HepG2 (cell line): ENCODE data around the gene APRT. TPM values are rescaled to one million over a fixed set of nuclear protein-coding genes. Genes with fewer than 3 reads are reported as not detected.
A peak's percentile ranks its signal among the peaks of the same experiment; 100 is the strongest.

ENCODE experiments used
- ARID4A ChIP-seq: sonication (generic); formaldehyde crosslinking; IDR thresholded peaks from 2 replicates; pipeline ENCODE4 v1.5.0; 2020; ENCODE audit warnings: mild to moderate bottlenecking, missing genetic modification reagents, borderline replicate concordance
- CEBPZ ChIP-seq: IDR thresholded peaks from 2 replicates; pipeline ENCODE4 v1.6.1; 2012; ENCODE audit warnings: low read length, improper control_type of control experiment
- HNF1A ChIP-seq, 2 experiments: sonication (generic) in 1 of 2; formaldehyde crosslinking in 1 of 2; IDR thresholded peaks; 2 replicates each; pipeline versions ENCODE4 v1.4.0 to v1.6.1; 2016 to 2020; ENCODE audit warnings: borderline replicate concordance in 1 of 2, low read depth in 1 of 2, mild to moderate bottlenecking in 1 of 2, missing genetic modification reagents in 1 of 2
- MAX ChIP-seq: IDR thresholded peaks from 2 replicates; pipeline ENCODE4 v1.6.1; 2012; ENCODE audit warnings: inconsistent platforms
- ZNF276 ChIP-seq: sonication (generic); formaldehyde crosslinking; IDR thresholded peaks from 2 replicates; pipeline ENCODE4 v1.4.0; 2020; ENCODE audit warnings: mild to moderate bottlenecking, low read depth, missing genetic modification reagents
- ZNF564 ChIP-seq: sonication (generic); formaldehyde crosslinking; IDR thresholded peaks from 2 replicates; pipeline ENCODE4 v1.8.1; 2023; ENCODE audit warnings: mild to moderate bottlenecking, missing genetic modification reagents
- ZNF784 ChIP-seq: sonication (generic); formaldehyde crosslinking; IDR thresholded peaks from 2 replicates; pipeline ENCODE4 v1.5.1; 2020; ENCODE audit warnings: missing genetic modification reagents, mild to moderate bottlenecking, borderline replicate concordance
- polyA plus RNA-seq, 8 experiments: library from polyadenylated mRNA; depleted of rRNA in 3 of 8; stranded (reverse) in 7 of 8; unstranded in 1 of 8; fragments of >200 nt; fragmentation: Illumina TruSeq in 4 of 8; extraction: Trizol in 4 of 8; gene quantifications; 2 replicates each; pipeline versions ENCODE4 v1.2.1 to v1.2.3, GENCODE V29; 2011 to 2016; ENCODE audit warnings: low read depth in 4 of 8, missing spikeins in 1 of 8, mixed read lengths in 1 of 8; ENCODE audit not compliant: insufficient read depth in 1 of 8
- total RNA-seq, 5 experiments: library from RNA; depleted of rRNA; stranded (reverse); fragments of >200 nt; fragmentation: Illumina TruSeq; extraction: Trizol; gene quantifications; 2 replicates each; pipeline ENCODE4 v1.2.3, GENCODE V29; 2016; ENCODE audit warnings: low read depth in 1 of 5

The APRT gene
- total and polyA plus RNA-seq, 2 of the 13 experiments (the other 11 are each of a cell fraction or from before 2014, with no cell fraction given), result 155 to 242 TPM

- TF ChIP-seq CEBPZ (no peak), ZNF276 (CRISPR knock-in tag) (no peak), ZNF564 (CRISPR knock-in tag) (no peak), MAX (peak; percentile 37), ARID4A (peak; percentile 21; the same call in 1 of the 2 replicates), HNF1A (IDR thresholded peaks at IDR 0.05; ENCODE audit: low read depth) (no peak), HNF1A (CRISPR knock-in tag; IDR thresholded peaks at IDR 0.05; ENCODE audit: borderline replicate concordance) (peak; percentile 29; the same call in 1 of the 2 replicates), ZNF784 (no peak)
Measured at GRCh38 chr16:88793251-88793954, 18.3 kb downstream of the APRT start (continued).
